Fibroblast of mammary gland (primary cell): Measurements from ENCODE around the gene RPIA.
"Not testable (repeated sequence)": the region's sequence is repeated elsewhere in the genome, so short reads cannot be mapped to it uniquely, and the experiment has no call there.

Experiments
- DNase-seq: peaks from one replicate; pipeline ENCODE4 v3.0.0-alpha.2; 2010; ENCODE audit warnings: low read depth
- H3K4me3 ChIP-seq: 2 replicates; pipeline ENCODE4 v1.5.1; 2011; ENCODE audit warnings: low read depth, mild to moderate bottlenecking, low read length, moderate library complexity; ENCODE audit not compliant: control insufficient read depth
- CTCF ChIP-seq: conservative IDR thresholded peaks from 2 replicates; pipeline ENCODE4 v1.5.1; 2011; ENCODE audit warnings: low read depth, low read length, inconsistent platforms; ENCODE audit not compliant: control insufficient read depth, insufficient read depth

Gene RPIA

DNA sequence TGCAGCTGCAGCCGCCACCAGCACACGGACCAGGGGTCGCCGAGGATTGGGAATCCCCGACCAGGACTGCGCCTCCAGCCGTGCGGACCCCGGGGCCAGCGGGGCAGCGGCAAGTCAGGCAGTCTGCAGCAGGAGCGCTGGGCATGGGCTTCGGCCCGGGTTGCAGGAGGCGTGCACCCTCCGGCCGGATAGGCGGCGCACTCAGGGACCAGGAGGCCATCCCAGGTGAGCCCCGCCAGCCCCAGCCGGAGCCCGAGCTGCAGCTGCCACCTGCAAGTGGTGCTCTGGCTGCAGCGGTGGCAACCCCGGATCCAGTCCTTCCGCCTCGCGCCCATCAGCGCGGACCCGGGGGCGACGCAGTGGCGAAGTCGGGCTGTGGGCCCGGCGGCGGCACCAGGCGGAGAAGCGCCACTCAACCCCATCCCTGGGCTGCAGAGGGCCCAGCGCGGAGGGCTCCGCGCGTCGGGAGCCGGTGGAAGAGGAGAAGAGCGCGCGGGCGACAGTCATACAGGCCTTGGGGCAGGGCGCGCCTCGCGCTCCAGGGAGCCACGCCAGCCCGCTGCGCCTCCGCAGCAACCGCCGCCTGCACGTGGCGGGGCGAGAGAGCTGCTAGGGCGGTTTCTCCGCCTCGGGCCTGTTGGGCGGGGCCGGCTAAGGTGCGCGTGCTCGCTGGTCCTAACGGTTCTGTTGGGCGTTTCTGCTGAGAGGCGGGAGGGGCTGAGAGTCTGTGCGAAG is 73.8 kb downstream of the RPIA start:
- TF ChIP-seq CTCF, result no peak
- peak; percentile 22 for DNase-seq
- H3K4me3 ChIP-seq, result no peak overlapping the region

DNA sequence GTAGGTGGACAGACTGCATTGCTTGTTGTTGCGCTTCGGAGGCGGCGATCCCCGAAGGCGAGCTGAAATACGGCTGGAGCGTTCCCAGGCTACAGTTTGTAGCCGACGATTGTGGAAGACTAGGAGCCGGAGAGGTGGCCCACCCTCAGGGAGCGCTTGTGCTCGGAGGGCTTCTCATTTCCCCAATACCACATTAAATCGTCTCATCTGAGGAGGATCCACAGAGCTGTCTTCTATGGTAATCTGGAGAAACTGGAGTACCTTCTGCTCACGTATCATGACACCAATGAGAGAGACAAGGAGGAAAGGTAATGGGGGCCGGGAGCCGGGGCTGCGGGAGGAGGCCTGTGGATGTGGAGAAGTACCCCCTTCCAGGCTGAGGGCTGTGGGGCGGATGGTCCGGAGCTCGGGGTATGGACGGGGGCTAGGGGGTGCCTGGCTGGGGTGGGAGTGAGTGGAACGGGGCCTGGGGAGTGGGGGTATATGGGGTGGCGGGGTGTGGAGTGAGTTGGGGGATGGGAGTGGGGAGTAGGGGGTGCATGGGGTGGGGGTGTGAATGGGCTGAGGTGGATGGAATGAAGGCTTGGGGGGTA is 74.5 kb downstream of the RPIA start:
- not testable (repeated sequence) for H3K4me3 ChIP-seq

DNA sequence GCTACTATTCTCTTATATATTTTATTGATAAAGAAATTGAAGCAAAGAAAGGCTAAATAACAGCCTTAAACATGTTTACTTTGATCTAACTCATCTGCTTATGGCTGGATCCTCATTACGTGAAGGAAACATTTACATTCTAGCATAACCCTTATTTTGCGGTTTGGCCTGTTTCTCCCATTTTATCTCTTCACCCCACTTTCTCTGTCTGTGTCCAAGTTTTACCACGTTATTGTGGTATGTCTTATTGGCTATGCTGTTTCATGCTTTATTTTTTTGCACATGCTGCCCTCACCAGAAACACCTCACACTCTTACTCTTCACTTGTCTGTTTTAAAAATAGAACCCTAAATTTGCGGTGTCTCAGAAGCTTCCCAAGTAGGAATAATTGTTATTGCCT is 78.5 kb downstream of the RPIA start:
- DNase-seq, result no peak
- no peak overlapping the region for H3K4me3 ChIP-seq

More for the DNA sequence above, 74.5 kb downstream of the RPIA start:
- not testable (repeated sequence) for DNase-seq

GRCh38 chr2:88773233-88774028 is 82.0 kb downstream of the RPIA start:
- not testable (repeated sequence) for H3K4me3 ChIP-seq, DNase-seq

More for the DNA sequence above, 78.5 kb downstream of the RPIA start:
- TF ChIP-seq CTCF, result no peak

DNA sequence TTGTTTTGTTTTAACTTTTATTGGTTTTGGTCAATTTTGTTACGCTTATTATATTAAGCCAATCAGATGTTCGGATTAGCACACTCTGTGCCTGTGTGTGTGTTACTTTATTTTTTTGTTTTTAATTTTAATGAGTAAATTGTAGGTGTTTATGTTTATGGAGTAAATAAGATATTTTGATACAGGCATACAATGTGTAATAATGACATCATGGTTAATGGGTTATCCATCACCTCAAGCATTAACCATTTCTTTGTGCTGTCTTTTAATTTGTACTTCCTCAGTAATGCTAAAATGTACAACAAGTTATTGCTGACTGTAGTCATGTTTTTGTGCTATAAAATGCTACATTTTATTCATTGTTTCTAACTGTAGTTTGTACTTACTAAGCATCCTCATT is 97.7 kb downstream of the RPIA start:
- DNase-seq, result not testable (repeated sequence)

GRCh38 chr2:88795932-88796331 is 104.5 kb downstream of the RPIA start:
- DNase-seq, H3K4me3 ChIP-seq: not testable (repeated sequence)

More for the DNA sequence above, 97.7 kb downstream of the RPIA start:
- H3K4me3 ChIP-seq, result not testable (repeated sequence)

- DNase-seq, result not testable (repeated sequence)
These were observed 105.0 kb downstream of the RPIA start for GRCh38 chr2:88796523-88796922.

DNA sequence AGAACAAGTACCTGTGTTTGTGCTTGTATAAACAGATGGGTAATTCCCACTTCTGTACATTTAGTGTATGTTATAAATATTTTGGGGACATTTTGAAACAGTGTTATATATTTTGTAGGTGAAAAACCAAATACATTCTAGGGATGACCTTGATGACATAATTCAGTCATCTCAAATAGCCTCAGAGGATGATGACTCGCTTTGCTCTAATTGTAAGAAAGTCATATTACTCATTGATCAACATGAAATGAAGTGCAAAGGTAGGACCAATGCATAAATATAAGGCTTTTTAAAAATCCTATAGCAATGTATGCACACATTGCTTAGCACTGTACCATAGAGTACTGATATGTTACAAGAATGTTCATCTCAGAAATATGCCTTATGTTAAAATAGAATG is 105.7 kb downstream of the RPIA start:
- DNase-seq, H3K4me3 ChIP-seq: not testable (repeated sequence)

More at GRCh38 chr2:88796523-88796922, 105.0 kb downstream of the RPIA start:
- not testable (repeated sequence) for H3K4me3 ChIP-seq
